NT2/D1 (cell line): ENCODE results near the gene OIT3.
"Not testable (repeated sequence)": the region's sequence is repeated elsewhere in the genome, so short reads cannot be mapped to it uniquely, and the experiment has no call there.

ENCODE experiments used
- DNase-seq: peaks from one replicate; pipeline ENCODE4 v3.0.0-alpha.2; 2011; ENCODE audit warnings: low read depth, low spot score
- H3K27me3 ChIP-seq: 2 replicates; pipeline ENCODE4 v1.6.0; 2011; ENCODE audit warnings: mild to moderate bottlenecking; ENCODE audit not compliant: insufficient read length, insufficient read depth
- H3K36me3 ChIP-seq: 2 replicates; pipeline ENCODE4 v1.6.1; 2011; ENCODE audit warnings: mild to moderate bottlenecking, low read length, mixed read lengths; ENCODE audit not compliant: insufficient read depth, insufficient read length
- H3K4me1 ChIP-seq: 2 replicates; pipeline ENCODE4 v1.5.1; 2011; ENCODE audit not compliant: insufficient read depth, insufficient read length
- H3K4me3 ChIP-seq: 2 replicates; pipeline ENCODE4 v1.5.1; 2011; ENCODE audit warnings: low read depth; ENCODE audit not compliant: insufficient read length
- H3K9ac ChIP-seq: 2 replicates; pipeline ENCODE4 v1.6.0; 2011; ENCODE audit warnings: low read depth; ENCODE audit not compliant: insufficient read length
- H3K9me3 ChIP-seq: 2 replicates; pipeline ENCODE4 v1.5.1; 2011; ENCODE audit warnings: mild to moderate bottlenecking, low read length; ENCODE audit not compliant: insufficient read depth
- SUZ12 ChIP-seq: IDR thresholded peaks from 2 replicates; pipeline ENCODE4 v1.6.1; 2011; ENCODE audit not compliant: insufficient read length, insufficient read depth; ENCODE audit errors: extremely low read depth
- YY1 ChIP-seq: IDR thresholded peaks from 2 replicates; pipeline ENCODE4 v1.6.1; 2011; ENCODE audit not compliant: insufficient read length, insufficient read depth
- ZNF274 ChIP-seq: IDR thresholded peaks from 2 replicates; pipeline ENCODE4 v1.6.1; 2011; ENCODE audit warnings: mild to moderate bottlenecking, low read depth, low read length

The OIT3 gene

GRCh38 chr10:72887043-72887442, 6.5 kb upstream of the OIT3 start:
- H3K36me3 ChIP-seq, result peaks cover 18% of the 10 kb centered on the region
- no peak overlapping the region for H3K9ac ChIP-seq
- no peaks in the 10 kb centered on the region for H3K9me3 ChIP-seq
- no peak for TF ChIP-seq ZNF274
- no peak for TF ChIP-seq SUZ12
- TF ChIP-seq YY1, result no peak
- DNase-seq, result peak; percentile 23
- H3K27me3 ChIP-seq, result no peaks in the 10 kb centered on the region
- no peak overlapping the region for H3K4me3 ChIP-seq
- H3K4me1 ChIP-seq, result no peaks in the 10 kb centered on the region

- Histone ChIP-seq H3K36me3 (peaks cover 18% of the 10 kb centered on the region), H3K9ac (no peak overlapping the region), H3K9me3 (no peaks in the 10 kb centered on the region), H3K27me3 (no peaks in the 10 kb centered on the region), H3K4me1 (no peaks in the 10 kb centered on the region), H3K4me3 (no peak overlapping the region)
- no peak for DNase-seq
- TF ChIP-seq ZNF274, result no peak
- TF ChIP-seq SUZ12, result no peak
- no peak for TF ChIP-seq YY1
Measured at GRCh38 chr10:72888151-72888638, 5.3 kb upstream of the OIT3 start.

- TF ChIP-seq YY1 (no peak), ZNF274 (no peak)
- Histone ChIP-seq H3K36me3 (peaks cover 18% of the 10 kb centered on the region), H3K4me3 (no peak overlapping the region), H3K9ac (no peak overlapping the region), H3K27me3 (no peaks in the 10 kb centered on the region), H3K9me3 (no peaks in the 10 kb centered on the region), H3K4me1 (no peaks in the 10 kb centered on the region)
- no peak for DNase-seq
Measured at GRCh38 chr10:72889391-72889831, 4.1 kb upstream of the OIT3 start.

GRCh38 chr10:72890086-72890485, 3.5 kb upstream of the OIT3 start:
- H3K36me3 ChIP-seq, result peaks cover 18% of the 10 kb centered on the region
- H3K9me3 ChIP-seq, result no peaks in the 10 kb centered on the region
- no peaks in the 10 kb centered on the region for H3K4me1 ChIP-seq
- no peaks in the 10 kb centered on the region for H3K27me3 ChIP-seq
- no peak for DNase-seq
- no peak for TF ChIP-seq YY1
- TF ChIP-seq ZNF274, result no peak
- no peak for TF ChIP-seq SUZ12
- H3K4me3 ChIP-seq, result no peak overlapping the region
- no peak overlapping the region for H3K9ac ChIP-seq

- no peaks in the 10 kb centered on the region for H3K27me3 ChIP-seq
- H3K9ac ChIP-seq, result no peak overlapping the region
- no peak for DNase-seq
- H3K4me1 ChIP-seq, result no peaks in the 10 kb centered on the region
- no peaks in the 10 kb centered on the region for H3K9me3 ChIP-seq
- H3K36me3 ChIP-seq, result no peaks in the 10 kb centered on the region
- H3K4me3 ChIP-seq, result no peak overlapping the region
- TF ChIP-seq ZNF274 (no peak), YY1 (no peak), SUZ12 (no peak)
Measured at GRCh38 chr10:72895236-72895850, 1.8 kb downstream of the OIT3 start.

- no peak overlapping the region for H3K4me3 ChIP-seq
- DNase-seq, result no peak
- H3K9ac ChIP-seq, result no peak overlapping the region
- H3K4me1 ChIP-seq, result no peaks in the 10 kb centered on the region
- H3K27me3 ChIP-seq, result no peaks in the 10 kb centered on the region
- H3K36me3 ChIP-seq, result no peaks in the 10 kb centered on the region
- TF ChIP-seq ZNF274 (no peak), SUZ12 (no peak)
- no peaks in the 10 kb centered on the region for H3K9me3 ChIP-seq
Measured at GRCh38 chr10:72898616-72899015, 5.1 kb downstream of the OIT3 start.

GRCh38 chr10:72899545-72899944, 6.0 kb downstream of the OIT3 start:
- TF ChIP-seq SUZ12 (no peak), YY1 (no peak), ZNF274 (no peak)
- no peaks in the 10 kb centered on the region for H3K4me1 ChIP-seq
- H3K9ac ChIP-seq, result no peak overlapping the region

GRCh38 chr10:72903941-72904446, 10.5 kb downstream of the OIT3 start:
- not testable (repeated sequence) for H3K9ac ChIP-seq, DNase-seq, H3K4me3 ChIP-seq, H3K27me3 ChIP-seq, H3K9me3 ChIP-seq, H3K4me1 ChIP-seq, H3K36me3 ChIP-seq

More at GRCh38 chr10:72899545-72899944, 6.0 kb downstream of the OIT3 start:
- Histone ChIP-seq H3K9me3 (no peaks in the 10 kb centered on the region), H3K36me3 (no peaks in the 10 kb centered on the region), H3K27me3 (no peaks in the 10 kb centered on the region), H3K4me3 (no peak overlapping the region)
- DNase-seq, result no peak
